HL-60/S4 (cell line): ENCODE data around the gene UBE2J1.

ENCODE experiments used
- in situ Hi-C: fragments of 300-500 bp; cut with MboI; formaldehyde crosslinking; loops from 2 replicates; pipeline ENCODE4 v1.14.3; 2022; ENCODE audit warnings: low sequenced_read_pairs

Gene UBE2J1

GRCh38 chr6:89291256-89291819 is 61.2 kb downstream of the UBE2J1 start:
- in situ Hi-C loops, result no loop called here

DNA sequence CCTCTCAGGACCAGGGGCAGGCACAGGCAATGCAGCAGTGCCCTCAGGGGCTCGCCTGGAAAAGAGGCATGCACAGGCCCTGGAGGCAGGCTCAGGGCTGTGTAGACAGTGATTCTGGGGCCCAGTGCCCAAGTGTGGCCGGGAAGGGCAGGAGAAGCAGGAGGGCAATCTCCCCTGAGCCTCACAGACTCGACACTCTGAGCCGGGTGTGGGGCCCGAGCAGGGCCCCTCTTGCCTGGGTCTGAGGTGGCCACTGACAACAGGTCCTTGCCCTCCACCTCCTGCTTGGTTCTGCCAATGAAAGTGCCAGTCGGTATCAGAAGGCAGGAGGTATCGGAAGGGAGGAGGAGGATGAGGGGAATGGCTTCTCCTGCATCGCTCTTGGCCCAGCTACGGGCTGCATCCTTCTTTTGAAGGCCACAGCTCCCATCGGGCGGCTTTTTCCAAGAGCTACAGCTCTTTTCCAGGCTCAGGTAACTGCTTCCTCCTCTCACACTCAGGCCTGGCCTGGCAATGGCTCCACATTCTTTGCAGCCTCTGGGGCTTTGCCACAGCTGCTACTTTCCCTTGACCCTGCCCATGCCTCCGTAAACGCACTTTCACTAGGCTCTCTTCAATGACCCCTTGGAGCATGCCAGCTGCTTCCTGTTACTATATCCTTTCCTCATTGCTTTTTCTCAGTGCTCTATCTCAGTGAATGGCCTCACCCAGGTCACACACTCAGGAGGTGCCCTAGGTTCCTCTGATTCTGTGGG is 61.9 kb downstream of the UBE2J1 start:
- in situ Hi-C loops, result no loop called here

DNA sequence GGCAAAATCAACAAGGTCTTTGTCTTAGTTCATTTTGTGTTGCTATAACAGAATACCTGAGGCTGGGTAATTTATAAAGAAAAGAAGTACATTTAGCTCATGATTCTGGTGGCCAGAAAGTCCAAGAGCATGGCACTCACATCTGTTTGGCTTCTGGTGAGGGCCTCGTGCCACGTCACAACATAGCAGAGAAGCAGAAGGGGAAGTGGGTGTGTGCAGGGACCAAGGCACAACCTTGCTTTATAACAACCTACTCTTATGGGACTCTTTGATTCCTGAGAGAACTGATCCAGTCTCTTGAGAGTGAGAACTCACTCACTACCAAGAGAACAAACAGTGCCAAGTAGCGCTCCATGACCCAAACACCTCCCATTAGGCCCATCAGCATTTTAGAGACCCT is 62.8 kb downstream of the UBE2J1 start:
- in situ Hi-C loops, result no loop called here

DNA sequence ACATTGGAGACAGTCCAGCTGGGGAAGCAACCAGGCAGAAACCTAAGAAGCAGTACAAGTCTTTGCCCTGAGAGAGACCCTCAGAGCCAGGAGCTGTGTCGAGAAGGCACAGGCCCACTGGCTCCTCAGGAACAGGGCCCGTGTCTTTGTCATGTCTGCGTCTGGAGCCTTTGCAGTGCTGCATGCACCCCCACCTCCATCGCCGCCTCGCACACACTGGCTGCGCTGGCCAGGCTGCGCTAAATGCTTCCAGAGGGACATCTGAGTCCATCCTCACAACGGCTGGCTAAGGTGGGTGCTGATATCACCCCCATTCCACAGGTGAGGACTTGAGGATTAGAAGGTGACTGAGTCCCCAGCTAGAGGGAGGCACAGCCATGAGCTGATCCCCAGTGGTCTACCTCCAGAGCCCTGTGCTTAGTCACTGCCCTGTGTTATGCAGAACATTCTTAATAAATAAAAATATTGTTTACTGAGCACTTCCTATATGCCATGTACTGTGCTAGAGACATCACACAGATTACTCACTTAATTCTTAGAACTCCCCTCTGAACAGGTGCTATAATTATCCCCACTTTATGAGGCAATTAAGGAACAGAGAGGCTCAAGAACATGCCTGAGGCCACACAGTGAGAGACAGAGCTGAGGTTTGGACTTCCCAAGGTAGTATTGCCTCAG is 65.0 kb downstream of the UBE2J1 start:
- in situ Hi-C loops, result no loop called here

DNA sequence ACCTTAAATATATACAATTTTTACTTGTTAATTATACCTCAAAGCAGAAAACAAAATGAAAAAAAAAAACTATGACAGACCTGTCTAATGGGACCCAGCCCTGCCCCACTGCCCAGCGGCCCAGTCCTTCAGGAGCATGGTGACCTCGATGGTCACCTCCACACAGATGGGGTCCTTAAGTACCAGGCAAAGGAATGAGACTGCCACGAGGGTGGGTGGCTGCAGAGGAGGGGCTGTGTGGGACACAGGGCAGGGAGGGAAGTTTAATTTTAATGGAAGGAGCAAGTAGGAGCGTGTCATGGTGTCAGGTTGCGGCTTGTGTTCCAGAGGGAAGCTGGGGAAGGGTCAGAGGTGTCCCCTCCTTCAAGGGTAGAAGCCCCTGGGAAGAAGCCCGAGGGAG is 66.0 kb downstream of the UBE2J1 start:
- in situ Hi-C loops, result no loop called here

DNA sequence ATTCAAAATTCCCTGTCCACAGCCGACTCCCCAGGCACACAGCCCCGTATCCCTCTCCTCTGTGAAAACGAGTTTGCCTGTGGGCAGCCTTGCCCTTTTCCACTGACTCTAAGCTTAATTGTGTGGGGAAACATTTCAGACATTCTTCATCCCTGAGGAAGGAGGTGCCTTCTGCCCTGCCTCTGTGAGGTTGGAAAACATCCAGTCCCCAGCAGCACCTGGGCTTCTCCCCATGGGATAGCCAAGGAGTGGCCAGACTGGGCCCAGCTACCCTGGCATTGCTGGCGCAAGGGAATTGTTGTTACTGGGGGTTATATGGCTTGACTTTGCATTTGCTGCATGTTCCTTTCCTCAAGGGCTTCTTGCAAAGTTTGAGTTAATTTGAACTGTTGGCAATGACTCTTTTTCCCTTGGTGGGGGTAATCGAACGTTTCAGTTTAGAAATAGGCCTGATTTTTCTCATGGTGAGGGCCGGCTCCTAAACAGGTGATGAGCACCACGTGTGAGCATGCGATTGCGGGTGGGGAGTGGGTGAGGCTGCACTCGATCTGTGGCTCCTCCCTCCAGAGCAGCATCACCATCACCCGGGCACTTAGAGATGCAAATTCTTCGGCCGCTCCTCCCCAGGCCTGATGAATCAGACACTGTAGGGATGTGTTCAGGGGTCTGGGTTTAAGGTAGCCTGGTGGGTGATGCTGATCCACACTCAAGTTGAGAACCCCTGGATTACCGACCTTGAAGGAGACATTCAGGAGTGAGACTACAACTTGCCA is 67.4 kb downstream of the UBE2J1 start:
- in situ Hi-C loops, result no loop called here

GRCh38 chr6:89284081-89284480 is 68.4 kb downstream of the UBE2J1 start:
- in situ Hi-C loops, result no loop called here

GRCh38 chr6:89282749-89283148 is 69.8 kb downstream of the UBE2J1 start:
- in situ Hi-C loops, result no loop called here

DNA sequence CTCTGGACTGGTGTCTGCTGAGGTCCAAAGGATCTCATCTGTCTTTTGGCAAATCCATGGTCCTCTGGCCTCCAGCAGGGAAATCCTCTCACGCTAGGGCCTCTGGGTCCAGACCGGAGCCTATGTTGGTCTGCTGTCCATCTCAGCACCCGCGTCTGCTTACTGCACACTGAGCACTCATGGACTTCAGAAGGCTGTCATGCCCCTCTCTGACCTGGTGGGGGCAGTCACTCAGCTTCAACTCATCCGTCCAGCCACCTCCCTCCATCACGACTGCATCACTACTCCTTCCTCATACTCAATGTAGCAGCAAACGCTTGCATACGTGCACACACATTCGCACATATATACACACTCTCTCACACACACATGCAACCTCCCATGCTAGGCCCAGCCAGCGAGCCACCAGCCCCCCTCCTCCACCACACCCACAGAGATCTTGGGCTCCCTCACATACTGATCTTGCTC is 70.7 kb downstream of the UBE2J1 start:
- in situ Hi-C loops, result no loop called here

GRCh38 chr6:89278956-89279355 is 73.6 kb downstream of the UBE2J1 start:
- in situ Hi-C loops, result no loop called here
